SK-N-SH (cell line): ENCODE measurements around the gene RNASEH2B. TPM values are rescaled to one million over a fixed set of nuclear protein-coding genes. Genes with fewer than 3 reads are reported as not detected.

ENCODE experiments used
- CTCF ChIA-PET: fragments of 300-600, 350-600 bp; formaldehyde crosslinking; extraction: SDS; loops from one replicate; lab custom pipeline; 2021; lab: Yijun Ruan, JAX
- POLR2A ChIA-PET: fragments of 350-600 bp; sonication (Branson Sonifier 250); formaldehyde crosslinking; extraction: SDS; loops from one replicate; lab custom pipeline; 2020; ENCODE audit warnings: antibody characterized with exemption, inconsistent platforms; lab: Yijun Ruan, JAX
- DNase-seq: peaks from one replicate; pipeline ENCODE4 v3.0.0; 2012
- H2AFZ ChIP-seq: fragments of 200-600 bp; sonication (generic); 2 replicates; pipeline ENCODE4 v1.8.1; 2016; ENCODE audit warnings: antibody characterized with exemption, mild to moderate bottlenecking, low read depth
- H3F3A ChIP-seq: fragments of 200-600 bp; sonication (generic); replicated peaks from 2 replicates; pipeline ENCODE3; 2016; ENCODE audit warnings: antibody characterized with exemption, mild to moderate bottlenecking; ENCODE audit not compliant: insufficient read depth
- H3K27ac ChIP-seq, 2 experiments: fragments of 200-500 bp in 1 of 2; fragments of 200-600 bp in 1 of 2; sonication (Bioruptor generic) in 1 of 2; sonication (generic), shearing (Covaris generic) in 1 of 2; 2 replicates each; pipeline versions ENCODE4 v1.5.1 to v1.6.1; 2014 to 2016; ENCODE audit warnings: low read depth in 2 of 2, inconsistent platforms in 1 of 2, low read length in 1 of 2, mild to moderate bottlenecking in 1 of 2, mixed read lengths in 1 of 2
- H3K27me3 ChIP-seq: fragments of 200-600 bp; sonication (generic), shearing (Covaris generic); 2 replicates; pipeline ENCODE4 v1.6.1; 2016; ENCODE audit warnings: mixed run types; ENCODE audit not compliant: insufficient read depth
- H3K36me3 ChIP-seq, 2 experiments: fragments of 200-500 bp in 1 of 2; fragments of 200-600 bp in 1 of 2; sonication (Bioruptor generic) in 1 of 2; sonication (generic) in 1 of 2; replicated peaks in 1 of 2; 2 replicates each; pipeline versions ENCODE3 to v1.5.1; 2014 to 2016; ENCODE audit warnings: low read length in 1 of 2, mild to moderate bottlenecking in 1 of 2; ENCODE audit not compliant: insufficient read depth in 2 of 2, control insufficient read depth in 1 of 2
- H3K4me1 ChIP-seq, 2 experiments: fragments of 200-500 bp in 1 of 2; fragments of 200-600 bp in 1 of 2; sonication (Bioruptor generic) in 1 of 2; sonication (generic), shearing (Covaris generic) in 1 of 2; 2 replicates each; pipeline versions ENCODE4 v1.5.1 to v1.6.1; 2014 to 2016; ENCODE audit warnings: low read depth in 1 of 2, low read length in 1 of 2, mixed run types in 1 of 2; ENCODE audit not compliant: insufficient read depth in 2 of 2, control insufficient read depth in 1 of 2
- H3K4me2 ChIP-seq: fragments of 200-600 bp; sonication (generic), shearing (Covaris generic); 2 replicates; pipeline ENCODE4 v1.6.1; 2017; ENCODE audit warnings: mixed run types
- H3K4me3 ChIP-seq, 2 experiments: fragments of 200-500 bp in 1 of 2; fragments of 200-600 bp in 1 of 2; sonication (Bioruptor generic) in 1 of 2; sonication (generic), shearing (Covaris generic) in 1 of 2; 2 replicates each; pipeline versions ENCODE4 v1.5.1 to v1.8.1; 2014 to 2016; ENCODE audit warnings: low read depth in 2 of 2, inconsistent platforms in 1 of 2, low read length in 1 of 2, mild to moderate bottlenecking in 1 of 2, mixed read lengths in 1 of 2, moderate library complexity in 1 of 2
- H3K79me2 ChIP-seq: fragments of 200-600 bp; sonication (generic); 2 replicates; pipeline ENCODE4 v1.8.1; 2017; ENCODE audit warnings: mild to moderate bottlenecking; ENCODE audit not compliant: insufficient read depth
- H3K9ac ChIP-seq: fragments of 200-600 bp; sonication (generic); 2 replicates; pipeline ENCODE4 v1.6.1; 2017; ENCODE audit warnings: mixed run types
- H3K9me2 ChIP-seq: fragments of 200-600 bp; sonication (generic); 2 replicates; pipeline ENCODE4 v1.6.1; 2017; ENCODE audit warnings: mixed run types
- H3K9me3 ChIP-seq: fragments of 200-600 bp; sonication (generic); 2 replicates; pipeline ENCODE4 v1.6.1; 2017; ENCODE audit warnings: mixed run types, mild to moderate bottlenecking, moderate library complexity
- H4K20me1 ChIP-seq: fragments of 200-600 bp; sonication (generic); 2 replicates; pipeline ENCODE4 v1.6.1; 2017; ENCODE audit warnings: mild to moderate bottlenecking, mixed run types; ENCODE audit not compliant: insufficient read depth
- CTCF ChIP-seq: fragments of 200-600 bp; sonication (generic); IDR thresholded peaks from 2 replicates; pipeline ENCODE4 v1.6.1; 2017; ENCODE audit warnings: antibody characterized with exemption, mild to moderate bottlenecking, moderate library complexity
- EZH2phosphoT487 ChIP-seq: fragments of 200-600 bp; sonication (generic); IDR thresholded peaks from 2 replicates; pipeline ENCODE4 v1.6.1; 2017; ENCODE audit warnings: low read depth, mixed run types, mild to moderate bottlenecking, antibody characterized with exemption, moderate library complexity, borderline replicate concordance
- FOSL2 ChIP-seq: IDR thresholded peaks from 2 replicates; pipeline ENCODE4 v1.4.0; 2012; ENCODE audit warnings: low read depth, mild to moderate bottlenecking, moderate library complexity, borderline replicate concordance
- FOXJ3 ChIP-seq: sonication (generic); formaldehyde crosslinking; IDR thresholded peaks from 2 replicates; pipeline ENCODE4 v1.5.1; 2020; ENCODE audit warnings: mild to moderate bottlenecking, missing genetic modification reagents
- GABPA ChIP-seq: IDR thresholded peaks from 2 replicates; pipeline ENCODE4 v1.4.0; 2012; ENCODE audit warnings: low read depth, mild to moderate bottlenecking
- IRF3 ChIP-seq: fragments of 150-350 bp; IDR thresholded peaks from 2 replicates; pipeline ENCODE4 v1.6.1; 2016; ENCODE audit warnings: mild to moderate bottlenecking, low read depth, low read length
- JUND ChIP-seq: IDR thresholded peaks from 2 replicates; pipeline ENCODE4 v1.4.0; 2012
- MAX ChIP-seq: IDR thresholded peaks from 2 replicates; pipeline ENCODE4 v1.4.0; 2012; ENCODE audit warnings: low read depth
- MEF2A ChIP-seq: IDR thresholded peaks from 2 replicates; pipeline ENCODE4 v1.4.0; 2012; ENCODE audit warnings: low read depth, borderline replicate concordance
- NFIC ChIP-seq: IDR thresholded peaks from 2 replicates; pipeline ENCODE4 v1.4.0; 2012; ENCODE audit warnings: borderline replicate concordance
- NRF1 ChIP-seq: IDR thresholded peaks from 2 replicates; pipeline ENCODE4 v1.6.1; 2012; ENCODE audit warnings: low read depth, mild to moderate bottlenecking, low read length
- PBX3 ChIP-seq: IDR thresholded peaks from 2 replicates; pipeline ENCODE4; 2012
- POLR2AphosphoS5 ChIP-seq: IDR thresholded peaks from 2 replicates; pipeline ENCODE4 v1.6.1; 2012; ENCODE audit warnings: low read depth, low read length
- RAD21 ChIP-seq: IDR thresholded peaks from 2 replicates; pipeline ENCODE4 v1.6.1; 2012; ENCODE audit warnings: mild to moderate bottlenecking, low read length
- RFX5 ChIP-seq: IDR thresholded peaks from 2 replicates; pipeline ENCODE4 v1.6.1; 2012; ENCODE audit warnings: mild to moderate bottlenecking, improper control_type of control experiment, low read length
- SMC3 ChIP-seq: IDR thresholded peaks from 2 replicates; pipeline ENCODE4 v1.6.1; 2012; ENCODE audit warnings: low read depth, low read length, improper control_type of control experiment
- TCF12 ChIP-seq: IDR thresholded peaks from 2 replicates; pipeline ENCODE4 v1.4.0; 2012
- TEAD4 ChIP-seq: IDR thresholded peaks from 2 replicates; pipeline ENCODE4 v1.4.0; 2012; ENCODE audit warnings: mild to moderate bottlenecking, borderline replicate concordance; ENCODE audit not compliant: insufficient read depth
- YY1 ChIP-seq: IDR thresholded peaks from 2 replicates; pipeline ENCODE4 v1.4.0; 2012; ENCODE audit warnings: low read depth, mild to moderate bottlenecking
- WGBS: methylation state at CpG from one replicate; pipeline ENCODE4 v1.1.6; 2017; ENCODE audit warnings: low lambda C conversion rate; 5-methylcytosine and 5-hydroxymethylcytosine counted together
- polyA plus RNA-seq, 3 experiments: library from polyadenylated mRNA; depleted of rRNA; stranded (reverse); fragments of >200 nt; gene quantifications; 2 replicates each; pipeline ENCODE4 v1.2.3, GENCODE V29; 2012
- TF ChIP-seq, protein P1 (sequence below): IDR thresholded peaks from 2 replicates; pipeline ENCODE4 v1.4.0; 2012; ENCODE audit warnings: low read depth, borderline replicate concordance

RNASEH2B gene
- polyA plus RNA-seq, 1 of the 3 experiments (the other 2 are of a cell fraction): 13.0 TPM

- no peak for DNase-seq
- POLR2A ChIA-PET: no interaction called here
- WGBS: 93% methylated on average over 3 of the region's 3 CpGs
- CTCF ChIA-PET: interaction anchor here (1.0 to 1.6 kb wide), 3 partner anchors 15 to 40 kb away, joined by 3 to 6 read pairs (median 5); no protein-coding TSS in a partner anchor
- H3K79me2 ChIP-seq: no peaks in the 10 kb centered on the region
- peaks cover 8% of the 10 kb centered on the region for H3F3A ChIP-seq
- peaks cover 2 to 8% of the 10 kb centered on the region in 2 experiments; a peak in 3 of 4 replicates for H3K4me1 ChIP-seq
- no peak overlapping the region for H3K4me2 ChIP-seq
- H3K36me3 ChIP-seq: peaks cover 4 to 23% of the 10 kb centered on the region in 2 experiments
- no peaks in the 10 kb centered on the region for H3K9me3 ChIP-seq
- no peak overlapping the region for H3K4me3 ChIP-seq
- H3K27ac ChIP-seq: no peak overlapping the region
- no peak overlapping the region for H2AFZ ChIP-seq
- no peak for TF ChIP-seq MAX
- no peak for TF ChIP-seq YY1
- no peak for TF ChIP-seq MEF2A
- TF ChIP-seq, protein P1, sequence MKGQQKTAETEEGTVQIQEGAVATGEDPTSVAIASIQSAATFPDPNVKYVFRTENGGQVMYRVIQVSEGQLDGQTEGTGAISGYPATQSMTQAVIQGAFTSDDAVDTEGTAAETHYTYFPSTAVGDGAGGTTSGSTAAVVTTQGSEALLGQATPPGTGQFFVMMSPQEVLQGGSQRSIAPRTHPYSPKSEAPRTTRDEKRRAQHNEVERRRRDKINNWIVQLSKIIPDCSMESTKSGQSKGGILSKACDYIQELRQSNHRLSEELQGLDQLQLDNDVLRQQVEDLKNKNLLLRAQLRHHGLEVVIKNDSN: no peak
- TF ChIP-seq GABPA: no peak
- TF ChIP-seq CTCF: no peak
- TF ChIP-seq EZH2phosphoT487: no peak
- TF ChIP-seq JUND: no peak
- TF ChIP-seq PBX3: no peak
- TF ChIP-seq IRF3: no peak
- TF ChIP-seq FOXJ3: no peak
- H3K9me2 ChIP-seq: no peaks in the 10 kb centered on the region
- no peaks in the 10 kb centered on the region for H4K20me1 ChIP-seq
- H3K27me3 ChIP-seq: no peaks in the 10 kb centered on the region
- H3K9ac ChIP-seq: no peak overlapping the region
Measured at GRCh38 chr13:50951366-50951765, 41.8 kb downstream of the RNASEH2B start.

DNA sequence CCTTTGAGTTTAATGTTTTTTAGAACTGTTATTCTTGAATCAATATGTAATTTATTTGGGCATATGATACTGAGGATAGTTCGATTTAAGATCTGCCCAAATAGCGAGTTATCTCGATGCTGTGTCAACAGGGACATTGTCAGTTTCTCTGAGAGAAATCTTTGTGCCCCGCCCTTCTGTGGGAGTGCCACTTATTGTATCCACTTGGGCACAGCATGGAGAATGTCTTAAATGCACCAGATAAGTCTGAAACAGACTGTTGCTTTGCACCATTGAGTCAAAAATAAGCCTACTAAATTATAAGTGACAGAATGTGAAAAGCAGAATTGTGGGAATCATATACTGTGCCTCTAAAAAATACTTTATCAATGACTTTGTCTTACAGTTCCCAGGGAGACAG, 45.6 kb downstream of the RNASEH2B start:
- DNase-seq: no peak
- POLR2A ChIA-PET: no interaction called here
- TF ChIP-seq MAX (no peak), JUND (no peak), POLR2AphosphoS5 (no peak), SMC3 (no peak), NFIC (no peak), FOSL2 (no peak), RAD21 (no peak), NRF1 (no peak), GABPA (no peak), TEAD4 (no peak), TCF12 (no peak), IRF3 (no peak), RFX5 (no peak), CTCF (no peak)

More for the DNA sequence above, 45.6 kb downstream of the RNASEH2B start:
- H3K9me3 ChIP-seq: no peaks in the 10 kb centered on the region
- 97% methylated on average over 4 of the region's 4 CpGs for WGBS
- H3K4me3 ChIP-seq: no peak overlapping the region
- 0 out of 2 replicates have a peak, but pooled peaks cover 3% of the 10 kb centered on the region for H3K9me2 ChIP-seq
- H3K79me2 ChIP-seq: no peaks in the 10 kb centered on the region
- H3K4me1 ChIP-seq: no peaks in the 10 kb centered on the region; a peak in 2 of 4 replicates
- no peak overlapping the region for H3K27ac ChIP-seq
- no peak overlapping the region for H2AFZ ChIP-seq
- peaks cover 9 to 24% of the 10 kb centered on the region in 2 experiments for H3K36me3 ChIP-seq
- no peak overlapping the region for H3K4me2 ChIP-seq
- no peaks in the 10 kb centered on the region for H3K27me3 ChIP-seq
- CTCF ChIA-PET: no interaction called here
- no peaks in the 10 kb centered on the region for H4K20me1 ChIP-seq
- H3F3A ChIP-seq: no peaks in the 10 kb centered on the region
- H3K9ac ChIP-seq: no peak overlapping the region
